Tibial nerve (tissue), 4 donors: ENCODE data around the gene WDR70. TPM values are rescaled to one million over a fixed set of nuclear protein-coding genes. Genes with fewer than 3 reads are reported as not detected.
"Not testable (repeated sequence)": the region's sequence is repeated elsewhere in the genome, so short reads cannot be mapped to it uniquely, and the experiment has no call there.

Source experiments
- DNase-seq, 2 donors: peaks; one replicate each; pipeline ENCODE4 v3.0.0-alpha.2; 2019; ENCODE audit warnings: low spot score in 2 of 2
- H3K27ac ChIP-seq, 4 donors: fragments of 200-600 bp; sonication (generic) in 3 of 4; one replicate each; pipeline ENCODE4 v1.5.1; 2017 to 2019; ENCODE audit warnings: mild to moderate bottlenecking in 1 of 4
- H3K27me3 ChIP-seq, 2 donors: fragments of 200-600 bp; sonication (generic) in 1 of 2; one replicate each; pipeline versions ENCODE4 v1.5.1 to v1.6.0; 2017 to 2019
- H3K36me3 ChIP-seq, 3 donors: fragments of 200-600 bp; sonication (generic); one replicate each; pipeline ENCODE4 v1.5.1; 2018 to 2019
- H3K4me1 ChIP-seq, 4 donors: fragments of 200-600 bp; sonication (generic) in 3 of 4; one replicate each; pipeline ENCODE4 v1.5.1; 2017 to 2019
- H3K4me3 ChIP-seq, 4 donors: fragments of 200-600 bp; sonication (generic) in 3 of 4; one replicate each; pipeline ENCODE4 v1.5.1; 2017 to 2019; ENCODE audit warnings: mild to moderate bottlenecking in 1 of 4, moderate library complexity in 1 of 4
- H3K9me3 ChIP-seq, 4 donors: fragments of 200-600 bp; sonication (generic) in 3 of 4; one replicate each; pipeline ENCODE4 v1.5.1; 2017 to 2019
- CTCF ChIP-seq, 5 experiments: fragments of 200-600 bp in 3 of 5; fragments of 450-650 bp in 2 of 5; sonication (generic) in 3 of 5; IDR thresholded peaks; one replicate each; pipeline ENCODE4 v1.5.1; 2016 to 2019; ENCODE audit warnings: antibody characterized with exemption in 5 of 5, mild to moderate bottlenecking in 3 of 5, moderate library complexity in 2 of 5
- EP300 ChIP-seq, 2 donors: sonication (generic); formaldehyde crosslinking; IDR thresholded peaks; one replicate each; pipeline ENCODE4 v1.6.1; 2017; ENCODE audit warnings: antibody characterized with exemption in 2 of 2, mild to moderate bottlenecking in 1 of 2
- POLR2A ChIP-seq, 2 donors: fragments of 450-650 bp; IDR thresholded peaks; one replicate each; pipeline ENCODE4 v1.6.1; 2017; ENCODE audit warnings: antibody characterized with exemption in 2 of 2, mild to moderate bottlenecking in 2 of 2, moderate library complexity in 2 of 2
- WGBS, 2 donors: methylation state at CpG; one replicate each; pipeline ENCODE4 v1.1.5; 2018; 5-methylcytosine and 5-hydroxymethylcytosine counted together
- total RNA-seq, 4 donors: library from RNA; depleted of rRNA; stranded (reverse); fragments of >200 nt; gene quantifications; one replicate each; pipeline ENCODE4 v1.1.0, GENCODE V29; 2016

Gene WDR70
- total RNA-seq, 4 donors from 2014 or later = 35.1 to 68.6 (median 47.4) TPM

GRCh38 chr5:37772255-37772654 is 393.1 kb downstream of the WDR70 start:
- no peak overlapping the region for H3K4me3 ChIP-seq
- 79 to 96% methylated on average over 2 of the region's 2 CpGs for WGBS, 2 donors
- no peak overlapping the region for H3K27ac ChIP-seq
- TF ChIP-seq EP300 (IDR thresholded peaks at IDR 0.05) (no peak), POLR2A (IDR thresholded peaks at IDR 0.05) (no peak), CTCF (IDR thresholded peaks at IDR 0.05) (no peak)
- peaks cover 0 to 4% (median 0%) of the 10 kb centered on the region in 4 donors for H3K4me1 ChIP-seq
- H3K27me3 ChIP-seq = no peaks in the 10 kb centered on the region
- DNase-seq = no peak
- no peaks in the 10 kb centered on the region for H3K36me3 ChIP-seq
- peaks cover 0 to 12% (median 3%) of the 10 kb centered on the region in 4 donors for H3K9me3 ChIP-seq

DNA sequence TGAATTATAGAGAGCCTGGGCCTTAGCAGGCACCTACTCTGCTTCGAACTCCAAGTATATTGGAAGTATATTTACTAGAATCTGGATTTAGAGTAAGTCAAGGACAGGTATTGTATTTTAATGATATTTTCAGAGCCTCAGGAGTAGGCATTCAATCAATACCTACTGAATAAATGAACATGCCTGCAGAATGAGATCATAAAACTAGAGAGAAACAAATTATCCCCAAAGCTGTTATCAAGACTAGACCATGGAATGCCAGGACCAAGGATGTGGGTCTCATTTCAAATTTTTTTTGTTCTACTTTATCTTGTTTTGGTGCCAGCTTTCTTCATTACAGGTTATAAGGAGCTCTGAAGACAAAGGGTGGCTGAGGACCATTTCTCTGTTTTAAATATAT is 394.7 kb downstream of the WDR70 start:
- DNase-seq = no peak
- Histone ChIP-seq H3K4me3 (no peak overlapping the region), H3K4me1 (peaks cover 0 to 4% (median 0%) of the 10 kb centered on the region in 4 donors), H3K27me3 (no peaks in the 10 kb centered on the region), H3K27ac (no peak overlapping the region), H3K9me3 (peaks cover 0 to 12% (median 3%) of the 10 kb centered on the region in 4 donors), H3K36me3 (no peaks in the 10 kb centered on the region)
- WGBS, 2 donors = 89 to 97% methylated on average over 1 of the region's 1 CpG
- TF ChIP-seq EP300 (IDR thresholded peaks at IDR 0.05) (no peak), CTCF (IDR thresholded peaks at IDR 0.05) (no peak), POLR2A (IDR thresholded peaks at IDR 0.05) (no peak)

DNA sequence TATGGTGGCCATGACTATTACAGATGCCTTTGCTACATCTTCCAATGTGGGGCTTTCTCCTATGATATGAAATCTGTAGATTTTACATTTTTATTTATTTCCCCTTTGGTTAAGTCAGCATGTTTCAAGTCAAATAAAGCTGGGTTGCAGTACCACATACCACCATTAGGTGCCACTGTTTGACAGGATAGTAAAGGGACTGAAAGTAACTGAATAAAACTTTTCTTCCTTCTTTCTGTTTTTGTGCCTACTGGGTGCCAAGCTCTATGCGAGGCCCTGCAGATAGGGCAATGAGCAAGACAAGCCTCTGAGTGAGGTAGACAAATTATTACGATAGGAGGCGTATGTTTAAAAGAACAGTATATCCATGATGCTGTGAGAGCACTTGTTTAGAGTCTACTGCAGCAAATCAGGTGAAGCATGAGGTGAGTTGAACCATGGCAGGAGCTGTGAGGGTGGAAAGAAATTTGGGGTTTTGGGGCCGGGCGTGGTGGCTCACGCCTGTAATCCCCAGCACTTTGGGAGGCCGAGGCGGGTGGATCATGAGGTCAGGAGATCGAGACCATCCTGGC is 395.9 kb downstream of the WDR70 start:
- TF ChIP-seq POLR2A (IDR thresholded peaks at IDR 0.05) (no peak), CTCF (IDR thresholded peaks at IDR 0.05) (peak in 2 of 5 experiments; percentile 14 to 30), EP300 (IDR thresholded peaks at IDR 0.05) (no peak)
- 96 to 98% methylated on average over 9 of the region's 9 CpGs for WGBS, 2 donors
- Histone ChIP-seq H3K27ac (no peak overlapping the region), H3K36me3 (no peaks in the 10 kb centered on the region), H3K27me3 (no peaks in the 10 kb centered on the region), H3K4me1 (no peaks in the 10 kb centered on the region), H3K4me3 (no peak overlapping the region), H3K9me3 (peaks cover 0 to 12% (median 3%) of the 10 kb centered on the region in 4 donors)
- DNase-seq = no peak

GRCh38 chr5:37776826-37777225 is 397.7 kb downstream of the WDR70 start:
- no peaks in the 10 kb centered on the region for H3K4me1 ChIP-seq
- peaks cover 0 to 12% (median 3%) of the 10 kb centered on the region in 4 donors for H3K9me3 ChIP-seq
- H3K27ac ChIP-seq = no peak overlapping the region
- H3K27me3 ChIP-seq = no peaks in the 10 kb centered on the region
- DNase-seq = no peak
- TF ChIP-seq CTCF (IDR thresholded peaks at IDR 0.05) = no peak
- no peak for TF ChIP-seq POLR2A (IDR thresholded peaks at IDR 0.05)
- no peak for TF ChIP-seq EP300 (IDR thresholded peaks at IDR 0.05)
- no peaks in the 10 kb centered on the region for H3K36me3 ChIP-seq
- no peak overlapping the region for H3K4me3 ChIP-seq
- 72 to 82% methylated on average over 7 of the region's 7 CpGs for WGBS, 2 donors

DNA sequence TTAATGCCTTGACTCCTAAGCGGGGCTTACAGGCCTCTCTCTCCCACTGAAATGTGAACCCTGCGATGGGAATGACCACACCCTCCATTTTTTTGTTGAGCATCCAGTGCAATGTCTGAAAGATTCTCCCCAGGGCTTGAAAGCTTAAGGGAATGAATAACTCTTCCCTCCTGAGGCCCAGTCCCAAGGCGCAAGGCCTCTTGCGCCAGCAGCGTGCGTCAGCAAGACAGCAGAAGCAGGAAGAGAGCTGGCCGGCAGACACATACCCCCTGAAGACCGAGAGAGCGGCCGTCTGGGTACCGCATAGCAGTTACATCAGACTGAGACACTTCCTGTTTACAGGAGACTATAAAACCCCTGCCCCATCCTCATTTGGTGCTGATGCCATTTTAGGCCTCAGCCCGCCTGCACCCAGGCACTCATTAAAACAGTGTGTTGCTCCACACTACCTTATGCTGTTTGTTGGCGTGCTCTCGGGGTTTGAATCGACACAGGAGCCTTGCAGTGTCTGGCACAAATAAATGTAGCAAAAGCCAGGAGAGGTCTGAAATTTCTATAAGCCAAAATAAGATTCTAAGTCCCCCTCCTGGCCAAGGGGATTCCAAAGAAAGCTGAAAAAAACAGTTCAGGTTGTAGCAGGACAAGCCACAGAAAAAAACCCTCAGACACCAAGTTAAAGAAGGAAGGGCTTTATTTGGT is 398.5 kb downstream of the WDR70 start:
- Histone ChIP-seq H3K36me3 (no peaks in the 10 kb centered on the region), H3K4me3 (no peak overlapping the region), H3K4me1 (no peaks in the 10 kb centered on the region), H3K9me3 (peaks cover 0 to 12% (median 3%) of the 10 kb centered on the region in 4 donors), H3K27ac (no peak overlapping the region), H3K27me3 (no peaks in the 10 kb centered on the region)
- DNase-seq = no peak
- WGBS, 2 donors = 78 to 84% methylated on average over 15 of the region's 15 CpGs
- no peak for TF ChIP-seq POLR2A (IDR thresholded peaks at IDR 0.05)
- no peak for TF ChIP-seq EP300 (IDR thresholded peaks at IDR 0.05)
- no peak for TF ChIP-seq CTCF (IDR thresholded peaks at IDR 0.05)

GRCh38 chr5:37781409-37781808 is 402.3 kb downstream of the WDR70 start:
- H3K27ac ChIP-seq, H3K36me3 ChIP-seq, H3K4me1 ChIP-seq, H3K4me3 ChIP-seq, H3K27me3 ChIP-seq, DNase-seq, H3K9me3 ChIP-seq: not testable (repeated sequence)
- 44 to 58% methylated on average over 8 of the region's 8 CpGs for WGBS, 2 donors
